ENCODE measurements around the gene FAM114A1. TPM values are rescaled to one million over a fixed set of nuclear protein-coding genes. Genes with fewer than 3 reads are reported as not detected.

FAM114A1 gene
- total and polyA plus RNA-seq, 2 experiments from 2014 or later: 13.0 to 14.5 TPM

MicroRNAs within 50 kb of the gene (microRNA counts, 767-probe panel; counts per million panel counts)
- not detected for microRNA hsa-miR-574-3p
- microRNA hsa-miR-574-5p: 5,660 counts per million, percentile 24 among the panel's probes with 10 or more counts

Small RNA genes lying within 50 kb of the gene (microRNA-seq; reads per million reads assigned to microRNA genes)
- gene MIR574: 12.6 reads per million, percentile 37 among the genes with 10 or more reads in this experiment

Small RNA genes lying within 50 kb of the gene (small RNA-seq; reads per million reads assigned to genes)
- 0.32 reads per million, percentile 16 among the genes with 10 or more reads in this experiment for gene MIR574 (ENCODE audit: low replicate concordance)

Other genes starting within 250 kb of the FAM114A1 start
- gene KLF3, start 203.6 kb upstream of the FAM114A1 start, total RNA-seq (2014; rRNA removed; shearing (Covaris generic)): 16.5 and 19.2 TPM in 2 replicates
- 14.1 and 15.0 TPM in 2 replicates for gene KLF3, start 203.6 kb upstream of the FAM114A1 start, polyA plus RNA-seq (2016; fragmentation: Nextera tagmentation; extraction: Ambion mirVana)
- 0.14 TPM in 1 of 2 replicates, not detected in the other for gene TLR10, start 84.8 kb upstream of the FAM114A1 start, total RNA-seq (2014; rRNA removed; shearing (Covaris generic))
- gene TLR10, start 84.8 kb upstream of the FAM114A1 start, polyA plus RNA-seq (2016; fragmentation: Nextera tagmentation; extraction: Ambion mirVana): 0.10 TPM in 1 of 2 replicates, not detected in the other
- gene TLR1, start 63.0 kb upstream of the FAM114A1 start, total RNA-seq (2014; rRNA removed; shearing (Covaris generic)): 0.07 TPM in 1 of 2 replicates, not detected in the other
- gene TLR1, start 63.0 kb upstream of the FAM114A1 start, polyA plus RNA-seq (2016; fragmentation: Nextera tagmentation; extraction: Ambion mirVana): not detected in 2 replicates
- gene TLR6, start 11.0 kb upstream of the FAM114A1 start, total RNA-seq (2014; rRNA removed; shearing (Covaris generic)): 0.14 TPM in 1 of 2 replicates, not detected in the other
- not detected in 2 replicates for gene TLR6, start 11.0 kb upstream of the FAM114A1 start, polyA plus RNA-seq (2016; fragmentation: Nextera tagmentation; extraction: Ambion mirVana)
- not detected in 2 replicates for gene TMEM156, start 164.6 kb downstream of the FAM114A1 start, total RNA-seq (2014; rRNA removed; shearing (Covaris generic))
- gene TMEM156, start 164.6 kb downstream of the FAM114A1 start, polyA plus RNA-seq (2016; fragmentation: Nextera tagmentation; extraction: Ambion mirVana): not detected in 2 replicates
- 24.5 and 26.9 TPM in 2 replicates for gene KLHL5, start 194.4 kb downstream of the FAM114A1 start, total RNA-seq (2014; rRNA removed; shearing (Covaris generic))
- 9.0 and 9.4 TPM in 2 replicates for gene KLHL5, start 194.4 kb downstream of the FAM114A1 start, polyA plus RNA-seq (2016; fragmentation: Nextera tagmentation; extraction: Ambion mirVana)

Data from GM23338 (cell line).